ENCODE data around the gene TLE6. TPM values are rescaled to one million over a fixed set of nuclear protein-coding genes. Genes with fewer than 3 reads are reported as not detected.

The TLE6 gene
- total and polyA plus RNA-seq, 2 donors from 2014 or later: 3.7 to 5.2 TPM

GRCh38 chr19:3019211-3019854 is 42.0 kb downstream of the TLE6 start:
- H3K4me3 ChIP-seq (ENCODE audit: low read length in 3 of 3): no peak overlapping the region
- intact Hi-C loops (cut with DNase I): no loop called here
- H3K27me3 ChIP-seq (ENCODE audit: control insufficient read depth, insufficient read depth, low read length): no peaks in the 10 kb centered on the region
- H3K27ac ChIP-seq (ENCODE audit: low read depth in 2 of 2, low read length in 2 of 2): no peak overlapping the region
- H3K4me1 ChIP-seq (ENCODE audit: control insufficient read depth in 2 of 3, insufficient read depth in 2 of 3, low read depth in 1 of 3, low read length in 3 of 3): no peaks in the 10 kb centered on the region
- DNase-seq: no peak
- no peak for TF ChIP-seq CTCF (IDR thresholded peaks at IDR 0.05; ENCODE audit: borderline replicate concordance, extremely low read depth, insufficient read depth)
- no peaks in the 10 kb centered on the region for H3K9me3 ChIP-seq (ENCODE audit: control insufficient read depth in 2 of 3, insufficient read depth in 1 of 3, low read length in 3 of 3)
- H3K9ac ChIP-seq (ENCODE audit: low read length in 3 of 3): no peak overlapping the region
- no peak for FAIRE-seq
- H3K36me3 ChIP-seq (ENCODE audit: control insufficient read depth in 2 of 3, insufficient read depth in 3 of 3, low read length in 3 of 3): peaks cover 0 to 3% (median 0%) of the 10 kb centered on the region in 3 donors

GRCh38 chr19:3020321-3020960 is 43.1 kb downstream of the TLE6 start:
- intact Hi-C loops (cut with DNase I): no loop called here
- no peak overlapping the region for H3K4me3 ChIP-seq (ENCODE audit: low read length in 3 of 3)
- no peak for DNase-seq
- H3K9ac ChIP-seq (ENCODE audit: low read length in 3 of 3): no peak overlapping the region
- H3K9me3 ChIP-seq (ENCODE audit: control insufficient read depth in 2 of 3, insufficient read depth in 1 of 3, low read length in 3 of 3): no peaks in the 10 kb centered on the region
- H3K36me3 ChIP-seq (ENCODE audit: control insufficient read depth in 2 of 3, insufficient read depth in 3 of 3, low read length in 3 of 3): no peaks in the 10 kb centered on the region
- TF ChIP-seq CTCF (IDR thresholded peaks at IDR 0.05; ENCODE audit: borderline replicate concordance, extremely low read depth, insufficient read depth): no peak
- no peak for FAIRE-seq
- peaks cover 0 to 2% (median 0%) of the 10 kb centered on the region in 3 donors for H3K4me1 ChIP-seq (ENCODE audit: control insufficient read depth in 2 of 3, insufficient read depth in 2 of 3, low read depth in 1 of 3, low read length in 3 of 3)
- H3K27ac ChIP-seq (ENCODE audit: low read depth in 2 of 2, low read length in 2 of 2): no peak overlapping the region
- no peaks in the 10 kb centered on the region for H3K27me3 ChIP-seq (ENCODE audit: control insufficient read depth, insufficient read depth, low read length)

- no peaks in the 10 kb centered on the region for H3K27me3 ChIP-seq (ENCODE audit: control insufficient read depth, insufficient read depth, low read length)
- no peak for DNase-seq
- FAIRE-seq: no peak
- intact Hi-C loops (cut with DNase I): no loop called here
- H3K9me3 ChIP-seq (ENCODE audit: control insufficient read depth in 2 of 3, insufficient read depth in 1 of 3, low read length in 3 of 3): no peaks in the 10 kb centered on the region
- TF ChIP-seq CTCF (IDR thresholded peaks at IDR 0.05; ENCODE audit: borderline replicate concordance, extremely low read depth, insufficient read depth): no peak
- no peak overlapping the region for H3K27ac ChIP-seq (ENCODE audit: low read depth in 2 of 2, low read length in 2 of 2)
- H3K4me3 ChIP-seq (ENCODE audit: low read length in 3 of 3): no peak overlapping the region
- no peak overlapping the region for H3K9ac ChIP-seq (ENCODE audit: low read length in 3 of 3)
- H3K36me3 ChIP-seq (ENCODE audit: control insufficient read depth in 2 of 3, insufficient read depth in 3 of 3, low read length in 3 of 3): no peaks in the 10 kb centered on the region
- H3K4me1 ChIP-seq (ENCODE audit: control insufficient read depth in 2 of 3, insufficient read depth in 2 of 3, low read depth in 1 of 3, low read length in 3 of 3): peaks cover 0 to 4% (median 0%) of the 10 kb centered on the region in 3 donors
Measured at GRCh38 chr19:3024509-3024869, 47.1 kb downstream of the TLE6 start.
